ENCODE measurements around the gene KIF5B. TPM values are rescaled to one million over a fixed set of nuclear protein-coding genes. Genes with fewer than 3 reads are reported as not detected.

Gene KIF5B
- total RNA-seq, 1 experiment from 2014 or later = 117 TPM

GRCh38 chr10:32051926-32052325 is 4.3 kb downstream of the KIF5B start:
- Histone ChIP-seq H3K4me2 (ENCODE audit: low read length) (no peak overlapping the region), H4K20me1 (ENCODE audit: insufficient read depth) (peaks cover 56% of the 10 kb centered on the region; the same call in 1 of the 2 replicates), H3K79me2 (ENCODE audit: insufficient read depth, low read length) (peaks cover 92% of the 10 kb centered on the region), H3K27ac (ENCODE audit: low read depth, low read length) (no peak overlapping the region), H3K27me3 (ENCODE audit: insufficient read depth, low read length) (no peaks in the 10 kb centered on the region), H3K4me1 (ENCODE audit: control insufficient read depth in 1 of 2, insufficient read depth in 2 of 2, low read length in 2 of 2) (peaks cover 7 to 20% of the 10 kb centered on the region in 2 experiments), H2AFZ (ENCODE audit: low read depth, low read length, poor library complexity, severe bottlenecking) (no peak overlapping the region), H3K9me3 (ENCODE audit: control insufficient read depth in 1 of 2, insufficient read depth in 1 of 2, low read depth in 1 of 2, low read length in 2 of 2) (no peaks in the 10 kb centered on the region), H3K9ac (ENCODE audit: low read length) (no peak overlapping the region), H3K4me3 (replicated peaks in 1 of 2; ENCODE audit: low read depth in 1 of 2, low read length in 2 of 2) (no peak overlapping the region), H3K36me3 (ENCODE audit: control insufficient read depth in 1 of 2, insufficient read depth in 2 of 2, low read length in 2 of 2) (peaks cover 9 to 14% of the 10 kb centered on the region in 2 experiments), H3K9me2 (ENCODE audit: insufficient read depth) (no peaks in the 10 kb centered on the region)
- intact Hi-C loops (cut with micrococcal nuclease) = loop anchor here (10.0 kb wide), 1 partner anchor 313 kb away; no protein-coding TSS in a partner anchor
- no peak for TF ChIP-seq EZH2 (IDR thresholded peaks at IDR 0.05)
- no peak for TF ChIP-seq ELF1 (IDR thresholded peaks at IDR 0.05; ENCODE audit: borderline replicate concordance, low read depth)
- TF ChIP-seq POLR2AphosphoS5 (IDR thresholded peaks at IDR 0.05; ENCODE audit: low read depth, low read length) = no peak
- TF ChIP-seq CEBPB (IDR thresholded peaks at IDR 0.05; ENCODE audit: low read depth) = no peak
- TF ChIP-seq SP1 (IDR thresholded peaks at IDR 0.05; ENCODE audit: low read depth) = no peak
- no peak for TF ChIP-seq POLR2A (IDR thresholded peaks at IDR 0.05; ENCODE audit: borderline replicate concordance, extremely low read depth, insufficient read depth, insufficient read length)
- TF ChIP-seq RAD21 (IDR thresholded peaks at IDR 0.05; ENCODE audit: low read depth) = no peak
- no peak for TF ChIP-seq ZNF274 (IDR thresholded peaks at IDR 0.05; ENCODE audit: low read depth, low read length)
- ChIA-PET CTCF (no interaction called here), RAD21 (ENCODE audit: low non-redundant PET in 1 of 2, low total read pairs in 2 of 2, uncharacterized antibody in 2 of 2, unreplicated experiment in 2 of 2) (no interaction called here), POLR2A (no interaction called here)
- DNase-seq (ENCODE audit: low read depth, low spot score) (no peak), ATAC-seq (no peak)
- no TSS peak for BruUV-seq (replicated peaks)

DNA sequence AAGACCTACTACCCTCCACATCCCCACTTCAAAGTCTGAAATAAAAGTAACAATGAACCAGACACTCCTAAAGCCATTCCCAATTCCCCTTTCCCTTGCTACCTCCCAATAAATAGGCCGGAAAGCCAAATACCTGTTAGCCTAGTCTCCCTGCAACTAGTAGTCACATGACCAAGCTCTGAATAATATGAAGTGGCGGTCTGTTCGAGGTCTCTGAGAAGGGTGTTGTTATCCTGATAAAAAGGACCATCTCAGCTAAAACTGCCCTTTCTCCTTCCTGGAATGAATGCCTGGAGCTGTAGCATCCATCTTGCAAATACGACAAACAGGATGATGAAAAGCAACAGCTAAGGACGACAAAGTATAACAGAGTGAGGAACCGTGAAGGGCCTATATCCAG is 6.0 kb downstream of the KIF5B start:
- POLR2A ChIA-PET = no interaction called here
- Histone ChIP-seq H3K4me2 (ENCODE audit: low read length) (no peak overlapping the region), H3K9me3 (ENCODE audit: control insufficient read depth in 1 of 2, insufficient read depth in 1 of 2, low read depth in 1 of 2, low read length in 2 of 2) (no peaks in the 10 kb centered on the region), H2AFZ (ENCODE audit: low read depth, low read length, poor library complexity, severe bottlenecking) (no peak overlapping the region), H3K36me3 (ENCODE audit: control insufficient read depth in 1 of 2, insufficient read depth in 2 of 2, low read length in 2 of 2) (peaks cover 14 to 26% of the 10 kb centered on the region in 2 experiments), H3K79me2 (ENCODE audit: insufficient read depth, low read length) (peaks cover 100% of the 10 kb centered on the region), H3K9ac (ENCODE audit: low read length) (no peak overlapping the region), H3K4me1 (ENCODE audit: control insufficient read depth in 1 of 2, insufficient read depth in 2 of 2, low read length in 2 of 2) (peaks cover 5 to 16% of the 10 kb centered on the region in 2 experiments; a peak in 3 of 4 replicates), H3K4me3 (replicated peaks in 1 of 2; ENCODE audit: low read depth in 1 of 2, low read length in 2 of 2) (no peak overlapping the region), H3K9me2 (ENCODE audit: insufficient read depth) (no peaks in the 10 kb centered on the region), H3K27me3 (ENCODE audit: insufficient read depth, low read length) (no peaks in the 10 kb centered on the region), H3K27ac (ENCODE audit: low read depth, low read length) (no peak overlapping the region), H4K20me1 (ENCODE audit: insufficient read depth) (peaks cover 66% of the 10 kb centered on the region; the same call in 1 of the 2 replicates)
- DNase-seq (ENCODE audit: low read depth, low spot score) (no peak), ATAC-seq (no peak)
- intact Hi-C loops (cut with micrococcal nuclease) = loop anchor here (10.0 kb wide), 1 partner anchor 315 kb away; no protein-coding TSS in a partner anchor
- no peak for TF ChIP-seq ZNF274 (IDR thresholded peaks at IDR 0.05; ENCODE audit: low read depth, low read length)
- RAD21 ChIA-PET (ENCODE audit: low non-redundant PET in 1 of 2, low total read pairs in 2 of 2, uncharacterized antibody in 2 of 2, unreplicated experiment in 2 of 2) = no interaction called here
- BruUV-seq (replicated peaks) = no TSS peak
- CTCF ChIA-PET = no interaction called here

Data from HCT116 (cell line).